BLaER1 treated with 17β-estradiol and CSF1 and Interleukin-3, amounts not matched to agents 10 nM and 100 nM (cell line): ENCODE data around the gene NXPH4.

ENCODE experiments used
- H3K27ac ChIP-seq, 11 experiments: shearing (Covaris generic); formaldehyde crosslinking; 2 replicates each; pipeline ENCODE4 v1.8.1; 2022
- H3K27me3 ChIP-seq, 11 experiments: shearing (Covaris generic); formaldehyde crosslinking; 2 replicates each; pipeline ENCODE4 v1.8.1; 2022
- H3K36me3 ChIP-seq, 11 experiments: shearing (Covaris generic); formaldehyde crosslinking; 2 replicates each; pipeline ENCODE4 v1.8.1; 2022
- H3K4me1 ChIP-seq, 10 experiments: shearing (Covaris generic); formaldehyde crosslinking; 2 replicates each; pipeline ENCODE4 v1.8.1; 2022
- H3K4me2 ChIP-seq, 11 experiments: shearing (Covaris generic); formaldehyde crosslinking; 2 replicates each; pipeline ENCODE4 v1.8.1; 2022
- H3K4me3 ChIP-seq, 10 experiments: shearing (Covaris generic); formaldehyde crosslinking; 2 replicates each; pipeline ENCODE4 v1.8.1; 2022
- H3K9ac ChIP-seq, 11 experiments: shearing (Covaris generic); formaldehyde crosslinking; 2 replicates each; pipeline ENCODE4 v1.8.1; 2022
- H3K9me3 ChIP-seq, 11 experiments: shearing (Covaris generic); formaldehyde crosslinking; replicated peaks in 1 of 11; 2 replicates each; pipeline ENCODE4 v1.8.1; 2022
- H4K20me1 ChIP-seq, 11 experiments: shearing (Covaris generic); formaldehyde crosslinking; 2 replicates each; pipeline ENCODE4 v1.8.1; 2022
- Cebpa-rat ChIP-seq, 11 experiments: shearing (Covaris generic); IDR thresholded peaks; 2 replicates each; pipeline ENCODE4 v1.8.1; 2022

NXPH4 gene

GRCh38 chr12:57180321-57180989 lies 36.1 kb upstream of the NXPH4 start:
- TF ChIP-seq Cebpa-rat (IDR thresholded peaks at IDR 0.05), result no peak
- peaks cover 0 to 21% (median 11%) of the 10 kb centered on the region in 10 experiments; a peak in 12 of 20 replicates for H3K4me1 ChIP-seq
- no peak overlapping the region for H3K27ac ChIP-seq
- H3K36me3 ChIP-seq, result peaks cover 0 to 100% (median 43%) of the 10 kb centered on the region in 11 experiments; a peak in 17 of 22 replicates
- no peak overlapping the region; a peak in 2 of 22 replicates for H3K9ac ChIP-seq
- peaks cover 0 to 99% (median 0%) of the 10 kb centered on the region in 11 experiments; a peak in 9 of 22 replicates for H4K20me1 ChIP-seq
- H3K4me3 ChIP-seq, result no peak overlapping the region
- no peaks in the 10 kb centered on the region for H3K9me3 ChIP-seq
- H3K27me3 ChIP-seq, result no peaks in the 10 kb centered on the region
- H3K4me2 ChIP-seq, result no peak overlapping the region

- Histone ChIP-seq H4K20me1 (peaks cover 0 to 99% (median 0%) of the 10 kb centered on the region in 11 experiments; a peak in 9 of 22 replicates), H3K9me3 (no peaks in the 10 kb centered on the region), H3K27me3 (no peaks in the 10 kb centered on the region), H3K36me3 (peaks cover 0 to 100% (median 42%) of the 10 kb centered on the region in 11 experiments; a peak in 17 of 22 replicates), H3K4me3 (no peak overlapping the region), H3K27ac (no peak overlapping the region), H3K9ac (no peak overlapping the region; a peak in 2 of 22 replicates), H3K4me2 (no peak overlapping the region), H3K4me1 (peaks cover 0 to 20% (median 11%) of the 10 kb centered on the region in 10 experiments; a peak in 12 of 20 replicates)
- TF ChIP-seq Cebpa-rat (IDR thresholded peaks at IDR 0.05), result no peak
Measured at GRCh38 chr12:57181072-57181471, 35.5 kb upstream of the NXPH4 start.

- peaks cover 0 to 99% (median 0%) of the 10 kb centered on the region in 11 experiments; a peak in 9 of 22 replicates for H4K20me1 ChIP-seq
- H3K36me3 ChIP-seq, result peaks cover 0 to 100% (median 40%) of the 10 kb centered on the region in 11 experiments; a peak in 16 of 22 replicates
- no peak for TF ChIP-seq Cebpa-rat (IDR thresholded peaks at IDR 0.05)
- H3K9me3 ChIP-seq, result no peaks in the 10 kb centered on the region
- peaks cover 0 to 17% (median 9%) of the 10 kb centered on the region in 10 experiments; a peak in 12 of 20 replicates for H3K4me1 ChIP-seq
- H3K4me3 ChIP-seq, result no peak overlapping the region
- no peaks in the 10 kb centered on the region for H3K27me3 ChIP-seq
- H3K9ac ChIP-seq, result 0 out of 22 replicates have a peak overlapping the region, but pooled peaks of 1 of the 11 experiments have one; percentile 2
- H3K27ac ChIP-seq, result no peak overlapping the region
- no peak overlapping the region for H3K4me2 ChIP-seq
Measured at GRCh38 chr12:57181561-57182155, 34.9 kb upstream of the NXPH4 start.

- TF ChIP-seq Cebpa-rat (IDR thresholded peaks at IDR 0.05), result no peak
- Histone ChIP-seq H3K4me1 (peaks cover 0 to 12% (median under 1%) of the 10 kb centered on the region in 10 experiments; a peak in 7 of 20 replicates), H3K27ac (no peak overlapping the region), H4K20me1 (peaks cover 0 to 99% (median 0%) of the 10 kb centered on the region in 11 experiments; a peak in 11 of 22 replicates), H3K36me3 (peaks cover 5 to 100% (median 42%) of the 10 kb centered on the region in 11 experiments; a peak in 16 of 22 replicates), H3K4me3 (no peak overlapping the region), H3K4me2 (no peak overlapping the region), H3K9ac (no peak overlapping the region), H3K9me3 (no peaks in the 10 kb centered on the region), H3K27me3 (no peaks in the 10 kb centered on the region)
Measured at GRCh38 chr12:57182918-57183575, 33.5 kb upstream of the NXPH4 start.

- TF ChIP-seq Cebpa-rat (IDR thresholded peaks at IDR 0.05), result no peak
Measured at GRCh38 chr12:57183939-57184725, 32.5 kb upstream of the NXPH4 start.

GRCh38 chr12:57185403-57185802 lies 31.2 kb upstream of the NXPH4 start:
- Histone ChIP-seq H3K27me3 (no peaks in the 10 kb centered on the region), H3K36me3 (peaks cover 5 to 100% (median 41%) of the 10 kb centered on the region in 11 experiments; a peak in 16 of 22 replicates)
- no peak for TF ChIP-seq Cebpa-rat (IDR thresholded peaks at IDR 0.05)

More at GRCh38 chr12:57183939-57184725, 32.5 kb upstream of the NXPH4 start:
- no peak overlapping the region for H3K4me2 ChIP-seq
- H4K20me1 ChIP-seq, result peaks cover 0 to 99% (median 0%) of the 10 kb centered on the region in 11 experiments; a peak in 11 of 22 replicates
- peaks cover 0 to 9% (median 0%) of the 10 kb centered on the region in 10 experiments; a peak in 3 of 20 replicates for H3K4me1 ChIP-seq
- no peak overlapping the region for H3K9ac ChIP-seq
- H3K27ac ChIP-seq, result no peak overlapping the region
- no peaks in the 10 kb centered on the region for H3K9me3 ChIP-seq
- H3K4me3 ChIP-seq, result no peak overlapping the region
- H3K27me3 ChIP-seq, result no peaks in the 10 kb centered on the region
- peaks cover 5 to 100% (median 47%) of the 10 kb centered on the region in 11 experiments; a peak in 16 of 22 replicates for H3K36me3 ChIP-seq

GRCh38 chr12:57185906-57186508 lies 30.6 kb upstream of the NXPH4 start:
- H3K36me3 ChIP-seq, result peaks cover 5 to 100% (median 43%) of the 10 kb centered on the region in 11 experiments; a peak in 16 of 22 replicates

More at GRCh38 chr12:57185403-57185802, 31.2 kb upstream of the NXPH4 start:
- Histone ChIP-seq H3K4me3 (no peak overlapping the region), H3K4me1 (peaks cover 0 to 9% (median 0%) of the 10 kb centered on the region in 10 experiments; a peak in 3 of 20 replicates), H3K9me3 (no peaks in the 10 kb centered on the region), H4K20me1 (peaks cover 0 to 99% (median 0%) of the 10 kb centered on the region in 11 experiments; a peak in 11 of 22 replicates), H3K27ac (no peak overlapping the region), H3K9ac (no peak overlapping the region), H3K4me2 (no peak overlapping the region)

More at GRCh38 chr12:57185906-57186508, 30.6 kb upstream of the NXPH4 start:
- Histone ChIP-seq H3K9ac (peak overlapping the region in 1 of 11 experiments; percentile 4; a peak in 1 of 22 replicates), H3K9me3 (no peaks in the 10 kb centered on the region), H3K27me3 (no peaks in the 10 kb centered on the region), H3K4me3 (no peak overlapping the region), H3K4me1 (peaks cover 0 to 9% (median 0%) of the 10 kb centered on the region in 10 experiments; a peak in 3 of 20 replicates), H4K20me1 (peaks cover 0 to 99% (median 0%) of the 10 kb centered on the region in 11 experiments; a peak in 11 of 22 replicates), H3K27ac (no peak overlapping the region), H3K4me2 (no peak overlapping the region)
- no peak for TF ChIP-seq Cebpa-rat (IDR thresholded peaks at IDR 0.05)
